Measurements from ENCODE around the gene C12orf43.
A peak's percentile ranks its signal among the peaks of the same experiment; 100 is the strongest.

Gene C12orf43

GRCh38 chr12:121033625-121034349 lies 17.5 kb upstream of the C12orf43 start:
- Histone ChIP-seq H3K27ac (ENCODE audit: extremely low read depth, low read depth, low read length) (no peak overlapping the region), H3K4me1 (ENCODE audit: control insufficient read depth, insufficient read depth, low read length) (no peaks in the 10 kb centered on the region), H3K9me3 (ENCODE audit: control insufficient read depth, insufficient read depth, low read depth, low read length) (no peaks in the 10 kb centered on the region), H3K36me3 (ENCODE audit: control insufficient read depth in 2 of 2, insufficient read depth in 1 of 2, low read length in 2 of 2) (no peaks in the 10 kb centered on the region), H3K4me3 (ENCODE audit: low read depth, low read length) (no peak overlapping the region)
- ChIA-PET POLR2A (no interaction called here), CTCF (no interaction called here)
- no peak for TF ChIP-seq MYNN (tag by site-specific recombination; IDR thresholded peaks at IDR 0.05; ENCODE audit: borderline replicate concordance)
- no peak for TF ChIP-seq ZFHX2 (tag by site-specific recombination; conservative IDR thresholded peaks at IDR 0.05)
- no peak for TF ChIP-seq ZSCAN30 (tag by site-specific recombination; IDR thresholded peaks at IDR 0.05)
- no peak for TF ChIP-seq ZNF701 (tag by site-specific recombination; IDR thresholded peaks at IDR 0.05)
- no peak for TF ChIP-seq ZBTB7A (tag by site-specific recombination; IDR thresholded peaks at IDR 0.05; ENCODE audit: low read depth)
- TF ChIP-seq KLF16 (tag by site-specific recombination; IDR thresholded peaks at IDR 0.05) = no peak
- no peak for TF ChIP-seq PBX3 (CRISPR knock-in tag; IDR thresholded peaks at IDR 0.05)
- TF ChIP-seq, protein P1, sequence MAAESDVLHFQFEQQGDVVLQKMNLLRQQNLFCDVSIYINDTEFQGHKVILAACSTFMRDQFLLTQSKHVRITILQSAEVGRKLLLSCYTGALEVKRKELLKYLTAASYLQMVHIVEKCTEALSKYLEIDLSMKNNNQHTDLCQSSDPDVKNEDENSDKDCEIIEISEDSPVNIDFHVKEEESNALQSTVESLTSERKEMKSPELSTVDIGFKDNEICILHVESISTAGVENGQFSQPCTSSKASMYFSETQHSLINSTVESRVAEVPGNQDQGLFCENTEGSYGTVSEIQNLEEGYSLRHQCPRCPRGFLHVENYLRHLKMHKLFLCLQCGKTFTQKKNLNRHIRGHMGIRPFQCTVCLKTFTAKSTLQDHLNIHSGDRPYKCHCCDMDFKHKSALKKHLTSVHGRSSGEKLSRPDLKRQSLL (tag by site-specific recombination; IDR thresholded peaks at IDR 0.05) = no peak
- no peak for TF ChIP-seq ZNF513 (tag by site-specific recombination; IDR thresholded peaks at IDR 0.05)
- TF ChIP-seq ZNF501 (tag by site-specific recombination; IDR thresholded peaks at IDR 0.05) = no peak
- TF ChIP-seq, protein P2, sequence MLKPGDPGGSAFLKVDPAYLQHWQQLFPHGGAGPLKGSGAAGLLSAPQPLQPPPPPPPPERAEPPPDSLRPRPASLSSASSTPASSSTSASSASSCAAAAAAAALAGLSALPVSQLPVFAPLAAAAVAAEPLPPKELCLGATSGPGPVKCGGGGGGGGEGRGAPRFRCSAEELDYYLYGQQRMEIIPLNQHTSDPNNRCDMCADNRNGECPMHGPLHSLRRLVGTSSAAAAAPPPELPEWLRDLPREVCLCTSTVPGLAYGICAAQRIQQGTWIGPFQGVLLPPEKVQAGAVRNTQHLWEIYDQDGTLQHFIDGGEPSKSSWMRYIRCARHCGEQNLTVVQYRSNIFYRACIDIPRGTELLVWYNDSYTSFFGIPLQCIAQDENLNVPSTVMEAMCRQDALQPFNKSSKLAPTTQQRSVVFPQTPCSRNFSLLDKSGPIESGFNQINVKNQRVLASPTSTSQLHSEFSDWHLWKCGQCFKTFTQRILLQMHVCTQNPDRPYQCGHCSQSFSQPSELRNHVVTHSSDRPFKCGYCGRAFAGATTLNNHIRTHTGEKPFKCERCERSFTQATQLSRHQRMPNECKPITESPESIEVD (tag by site-specific recombination; IDR thresholded peaks at IDR 0.05) = no peak
- TF ChIP-seq ZNF670 (tag by site-specific recombination; IDR thresholded peaks at IDR 0.05; ENCODE audit: low read depth) = no peak
- no peak for TF ChIP-seq ZNF221 (tag by site-specific recombination; IDR thresholded peaks at IDR 0.05; ENCODE audit: borderline replicate concordance)
- TF ChIP-seq ZNF132 (tag by site-specific recombination; IDR thresholded peaks at IDR 0.05; ENCODE audit: borderline replicate concordance) = no peak
- no peak for TF ChIP-seq INSM2 (tag by site-specific recombination; IDR thresholded peaks at IDR 0.05)
- TF ChIP-seq ZNF48 (tag by site-specific recombination; IDR thresholded peaks at IDR 0.05) = no peak
- TF ChIP-seq ZNF416 (tag by site-specific recombination; IDR thresholded peaks at IDR 0.05) = no peak

- H3K9me3 ChIP-seq (ENCODE audit: control insufficient read depth, insufficient read depth, low read depth, low read length) = no peaks in the 10 kb centered on the region
- H3K36me3 ChIP-seq (ENCODE audit: control insufficient read depth in 2 of 2, insufficient read depth in 1 of 2, low read length in 2 of 2) = no peaks in the 10 kb centered on the region
- CTCF ChIA-PET = no interaction called here
- POLR2A ChIA-PET = no interaction called here
- no peaks in the 10 kb centered on the region for H3K4me1 ChIP-seq (ENCODE audit: control insufficient read depth, insufficient read depth, low read length)
- H3K4me3 ChIP-seq (ENCODE audit: low read depth, low read length) = no peak overlapping the region
- no peak overlapping the region for H3K27ac ChIP-seq (ENCODE audit: extremely low read depth, low read depth, low read length)
- TF ChIP-seq SP7 (tag by site-specific recombination; IDR thresholded peaks at IDR 0.05) (no peak), ZNF121 (tag by site-specific recombination; IDR thresholded peaks at IDR 0.05) (peak; percentile 78)
These were observed 14.4 kb upstream of the C12orf43 start for GRCh38 chr12:121030576-121031212.
